Tibial nerve (tissue), 4 donors: Measurements from ENCODE around the gene PLCB2.

Experiments used
- EP300 ChIP-seq, 2 donors: sonication (generic); formaldehyde crosslinking; IDR thresholded peaks; one replicate each; pipeline ENCODE4 v1.6.1; 2017; ENCODE audit warnings: antibody characterized with exemption in 2 of 2, mild to moderate bottlenecking in 1 of 2
- POLR2A ChIP-seq, 2 donors: fragments of 450-650 bp; IDR thresholded peaks; one replicate each; pipeline ENCODE4 v1.6.1; 2017; ENCODE audit warnings: antibody characterized with exemption in 2 of 2, mild to moderate bottlenecking in 2 of 2, moderate library complexity in 2 of 2
- TF ChIP-seq, protein P1 (sequence below), 5 experiments: fragments of 200-600 bp in 3 of 5; fragments of 450-650 bp in 2 of 5; sonication (generic) in 3 of 5; IDR thresholded peaks; one replicate each; pipeline ENCODE4 v1.5.1; 2016 to 2019; ENCODE audit warnings: antibody characterized with exemption in 5 of 5, mild to moderate bottlenecking in 3 of 5, moderate library complexity in 2 of 5

DNA sequence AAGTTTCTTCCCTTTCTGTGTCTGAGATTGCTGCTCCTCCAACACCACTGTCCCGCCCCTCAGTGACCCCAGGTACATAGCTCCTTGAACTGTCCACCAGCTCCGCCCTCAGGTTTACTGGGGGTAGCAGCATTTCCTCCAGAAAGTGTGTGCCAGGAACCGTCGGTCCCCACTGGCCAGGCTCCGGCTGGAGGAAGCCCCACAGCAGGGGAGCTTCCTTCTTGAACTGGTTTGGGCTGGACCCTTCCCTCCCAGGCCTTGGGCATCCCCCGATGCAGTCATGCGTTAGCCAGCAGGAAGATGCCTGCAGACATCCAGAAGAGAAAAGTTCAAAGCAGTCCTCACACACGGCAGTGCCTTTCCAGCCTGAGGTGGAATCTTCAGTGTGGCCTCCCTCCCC is 49.2 kb downstream of the PLCB2 start:
- TF ChIP-seq POLR2A (IDR thresholded peaks at IDR 0.05): no peak
- TF ChIP-seq, protein P1, sequence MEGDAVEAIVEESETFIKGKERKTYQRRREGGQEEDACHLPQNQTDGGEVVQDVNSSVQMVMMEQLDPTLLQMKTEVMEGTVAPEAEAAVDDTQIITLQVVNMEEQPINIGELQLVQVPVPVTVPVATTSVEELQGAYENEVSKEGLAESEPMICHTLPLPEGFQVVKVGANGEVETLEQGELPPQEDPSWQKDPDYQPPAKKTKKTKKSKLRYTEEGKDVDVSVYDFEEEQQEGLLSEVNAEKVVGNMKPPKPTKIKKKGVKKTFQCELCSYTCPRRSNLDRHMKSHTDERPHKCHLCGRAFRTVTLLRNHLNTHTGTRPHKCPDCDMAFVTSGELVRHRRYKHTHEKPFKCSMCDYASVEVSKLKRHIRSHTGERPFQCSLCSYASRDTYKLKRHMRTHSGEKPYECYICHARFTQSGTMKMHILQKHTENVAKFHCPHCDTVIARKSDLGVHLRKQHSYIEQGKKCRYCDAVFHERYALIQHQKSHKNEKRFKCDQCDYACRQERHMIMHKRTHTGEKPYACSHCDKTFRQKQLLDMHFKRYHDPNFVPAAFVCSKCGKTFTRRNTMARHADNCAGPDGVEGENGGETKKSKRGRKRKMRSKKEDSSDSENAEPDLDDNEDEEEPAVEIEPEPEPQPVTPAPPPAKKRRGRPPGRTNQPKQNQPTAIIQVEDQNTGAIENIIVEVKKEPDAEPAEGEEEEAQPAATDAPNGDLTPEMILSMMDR (IDR thresholded peaks at IDR 0.05): no peak
- TF ChIP-seq EP300 (IDR thresholded peaks at IDR 0.05): no peak
